Gastrocnemius medialis (tissue), 4 donors: ENCODE results near the gene PLS1. TPM values are rescaled to one million over a fixed set of nuclear protein-coding genes. Genes with fewer than 3 reads are reported as not detected.

Experiments used
- ATAC-seq, 2 donors: fragments of 150-250 bp; one replicate each; pipeline ENCODE4 v1.9.1; 2016
- DNase-seq, 2 donors: peaks; one replicate each; pipeline ENCODE4 v3.0.0-alpha.2; 2019
- H3K27ac ChIP-seq, 4 donors: fragments of 200-600 bp; sonication (generic); 1 replicate in 1 of 4; 2 replicates in 3 of 4; pipeline ENCODE4 v1.5.1; 2016 to 2018; ENCODE audit warnings: mild to moderate bottlenecking in 2 of 4, moderate library complexity in 1 of 4
- H3K27me3 ChIP-seq, 3 donors: fragments of 200-600 bp; sonication (generic) in 2 of 3; 1 replicate in 1 of 3; 2 replicates in 2 of 3; pipeline versions ENCODE4 v1.5.1 to v1.6.0; 2016 to 2019; ENCODE audit warnings: mild to moderate bottlenecking in 1 of 3, moderate library complexity in 1 of 3
- H3K36me3 ChIP-seq, 2 donors: fragments of 200-600 bp; sonication (generic) in 1 of 2; one replicate each; pipeline ENCODE4 v1.5.1; 2017 to 2018
- H3K4me1 ChIP-seq, 2 donors: fragments of 200-600 bp; sonication (generic) in 1 of 2; one replicate each; pipeline ENCODE4 v1.5.1; 2016 to 2017; ENCODE audit warnings: mild to moderate bottlenecking in 2 of 2
- H3K4me3 ChIP-seq, 4 donors: fragments of 200-600 bp; sonication (generic) in 3 of 4; 1 replicate in 1 of 4; 2 replicates in 3 of 4; pipeline ENCODE4 v1.5.1; 2016 to 2019; ENCODE audit warnings: mild to moderate bottlenecking in 2 of 4
- H3K9me3 ChIP-seq, 3 donors: fragments of 200-600 bp; sonication (generic) in 2 of 3; 1 replicate in 1 of 3; 2 replicates in 2 of 3; pipeline ENCODE4 v1.5.1; 2016 to 2019
- POLR2A ChIP-seq, 2 donors: fragments of 450-650 bp; IDR thresholded peaks; one replicate each; pipeline ENCODE4 v1.6.1; 2017; ENCODE audit warnings: antibody characterized with exemption in 2 of 2, mild to moderate bottlenecking in 2 of 2, moderate library complexity in 2 of 2
- in situ Hi-C, 4 donors: fragments of 200-750 bp; cut with MboI; loops; one replicate each; pipeline versions ENCODE4 v1.15.0 to v1.8.0; 2017; ENCODE audit warnings: low sequenced_read_pairs in 4 of 4
- intact Hi-C: fragments of 100-400 bp; cut with DNase I; formaldehyde crosslinking; loops from one replicate; pipeline ENCODE4 v1.15.1; 2023; ENCODE audit warnings: low total_unique reads
- total RNA-seq, 4 donors: library from RNA; depleted of rRNA; stranded (reverse); fragments of >200 nt; gene quantifications; one replicate each; pipeline versions ENCODE4 v1.1.0 to v1.2.3, GENCODE V29; 2016
- TF ChIP-seq, protein P1 (sequence below), 5 experiments: fragments of 450-650 bp in 3 of 5; fragments of 200-600 bp in 2 of 5; sonication (generic) in 2 of 5; IDR thresholded peaks in 4 of 5; conservative IDR thresholded peaks in 1 of 5; 1 replicate in 4 of 5; 2 replicates in 1 of 5; pipeline ENCODE4 v1.5.1; 2016 to 2019; ENCODE audit warnings: antibody characterized with exemption in 5 of 5, mild to moderate bottlenecking in 3 of 5, moderate library complexity in 3 of 5

The PLS1 gene
- total RNA-seq, 4 donors from 2014 or later: 0.65 to 5.4 (median 0.94) TPM

DNA sequence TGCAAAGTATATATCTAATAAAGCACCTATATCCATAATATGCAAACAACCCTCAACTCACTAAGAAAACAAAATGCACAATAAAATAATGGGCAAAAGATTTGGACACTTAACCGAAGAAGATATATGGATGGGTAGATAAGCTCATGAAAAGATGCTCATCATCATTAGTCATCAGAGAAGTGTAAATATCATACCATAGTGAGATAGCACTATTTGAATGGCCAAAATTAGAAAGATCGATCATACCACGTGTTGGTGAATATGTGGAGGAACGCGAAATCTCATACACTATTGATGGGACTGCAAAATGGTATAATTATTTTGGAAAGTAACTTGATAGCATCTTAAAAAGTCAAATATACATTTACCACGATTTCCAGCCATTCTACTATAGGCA, 40.5 kb downstream of the PLS1 start:
- ATAC-seq (no peak), DNase-seq (no peak)
- Histone ChIP-seq H3K27me3 (no peaks in the 10 kb centered on the region), H3K9me3 (no peaks in the 10 kb centered on the region), H3K36me3 (no peaks in the 10 kb centered on the region), H3K4me3 (no peak overlapping the region), H3K27ac (no peak overlapping the region), H3K4me1 (no peaks in the 10 kb centered on the region)
- in situ Hi-C loops: no loop called here
- intact Hi-C loops: no loop called here
- TF ChIP-seq POLR2A (IDR thresholded peaks at IDR 0.05): no peak
- TF ChIP-seq, protein P1, sequence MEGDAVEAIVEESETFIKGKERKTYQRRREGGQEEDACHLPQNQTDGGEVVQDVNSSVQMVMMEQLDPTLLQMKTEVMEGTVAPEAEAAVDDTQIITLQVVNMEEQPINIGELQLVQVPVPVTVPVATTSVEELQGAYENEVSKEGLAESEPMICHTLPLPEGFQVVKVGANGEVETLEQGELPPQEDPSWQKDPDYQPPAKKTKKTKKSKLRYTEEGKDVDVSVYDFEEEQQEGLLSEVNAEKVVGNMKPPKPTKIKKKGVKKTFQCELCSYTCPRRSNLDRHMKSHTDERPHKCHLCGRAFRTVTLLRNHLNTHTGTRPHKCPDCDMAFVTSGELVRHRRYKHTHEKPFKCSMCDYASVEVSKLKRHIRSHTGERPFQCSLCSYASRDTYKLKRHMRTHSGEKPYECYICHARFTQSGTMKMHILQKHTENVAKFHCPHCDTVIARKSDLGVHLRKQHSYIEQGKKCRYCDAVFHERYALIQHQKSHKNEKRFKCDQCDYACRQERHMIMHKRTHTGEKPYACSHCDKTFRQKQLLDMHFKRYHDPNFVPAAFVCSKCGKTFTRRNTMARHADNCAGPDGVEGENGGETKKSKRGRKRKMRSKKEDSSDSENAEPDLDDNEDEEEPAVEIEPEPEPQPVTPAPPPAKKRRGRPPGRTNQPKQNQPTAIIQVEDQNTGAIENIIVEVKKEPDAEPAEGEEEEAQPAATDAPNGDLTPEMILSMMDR (IDR thresholded peaks at IDR 0.05 in 4 of 5, conservative IDR thresholded peaks at IDR 0.05 in 1 of 5): no peak

DNA sequence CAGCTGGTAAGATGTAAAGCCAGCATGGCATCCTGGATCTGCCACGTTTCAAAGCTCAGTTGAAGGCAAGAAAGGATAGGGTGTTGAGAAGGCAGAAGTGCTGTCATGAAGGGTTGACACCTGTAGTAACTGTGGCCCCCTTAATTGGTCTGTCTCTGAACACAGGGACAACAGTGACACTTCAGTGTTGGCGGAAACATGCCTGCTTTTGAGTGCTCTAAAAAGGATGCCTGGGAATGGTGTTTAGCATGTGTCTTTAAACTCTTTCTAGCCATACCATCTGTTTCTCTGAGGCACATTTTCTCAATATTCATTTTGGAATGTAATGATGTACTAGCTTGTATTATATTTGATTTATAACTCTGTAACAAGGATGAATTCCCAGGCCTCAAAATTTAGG, 42.1 kb downstream of the PLS1 start:
- TF ChIP-seq, protein P1 (IDR thresholded peaks at IDR 0.05 in 4 of 5, conservative IDR thresholded peaks at IDR 0.05 in 1 of 5): no peak
- no peak for TF ChIP-seq POLR2A (IDR thresholded peaks at IDR 0.05)

DNA sequence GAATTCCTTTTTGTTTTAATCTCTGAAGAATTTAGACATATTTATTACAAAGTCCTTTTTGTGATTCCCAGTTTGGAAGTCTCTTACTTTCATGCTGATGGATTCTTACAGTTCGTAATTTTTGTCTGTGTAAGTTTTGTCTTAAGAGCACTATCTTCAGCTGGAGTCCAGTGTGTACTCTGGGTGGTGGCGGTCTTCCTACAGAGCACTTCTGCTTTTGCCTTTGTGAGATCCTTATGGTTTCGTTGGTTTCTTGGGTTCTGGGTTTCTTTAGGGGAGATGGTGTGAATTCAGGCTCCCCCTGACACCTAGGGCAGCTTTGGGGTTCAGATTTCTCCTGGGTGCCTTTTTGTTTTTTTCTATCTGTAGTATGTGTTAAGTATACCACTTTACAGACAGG, 45.3 kb downstream of the PLS1 start:
- in situ Hi-C loops: no loop called here
- intact Hi-C loops: no loop called here
- H3K36me3 ChIP-seq: no peaks in the 10 kb centered on the region
- TF ChIP-seq, protein P1 (IDR thresholded peaks at IDR 0.05 in 4 of 5, conservative IDR thresholded peaks at IDR 0.05 in 1 of 5): no peak
- no peak for TF ChIP-seq POLR2A (IDR thresholded peaks at IDR 0.05)
- DNase-seq (no peak), ATAC-seq (no peak)
- no peaks in the 10 kb centered on the region for H3K27me3 ChIP-seq
- H3K4me1 ChIP-seq: no peaks in the 10 kb centered on the region
- H3K9me3 ChIP-seq: no peaks in the 10 kb centered on the region
- no peak overlapping the region for H3K27ac ChIP-seq
- no peak overlapping the region for H3K4me3 ChIP-seq

More for the DNA sequence above, 42.1 kb downstream of the PLS1 start:
- intact Hi-C loops: no loop called here
- ATAC-seq (no peak), DNase-seq (no peak)
- Histone ChIP-seq H3K9me3 (no peaks in the 10 kb centered on the region), H3K27me3 (no peaks in the 10 kb centered on the region), H3K36me3 (no peaks in the 10 kb centered on the region), H3K4me1 (no peaks in the 10 kb centered on the region), H3K27ac (no peak overlapping the region), H3K4me3 (no peak overlapping the region)
- in situ Hi-C loops: no loop called here

DNA sequence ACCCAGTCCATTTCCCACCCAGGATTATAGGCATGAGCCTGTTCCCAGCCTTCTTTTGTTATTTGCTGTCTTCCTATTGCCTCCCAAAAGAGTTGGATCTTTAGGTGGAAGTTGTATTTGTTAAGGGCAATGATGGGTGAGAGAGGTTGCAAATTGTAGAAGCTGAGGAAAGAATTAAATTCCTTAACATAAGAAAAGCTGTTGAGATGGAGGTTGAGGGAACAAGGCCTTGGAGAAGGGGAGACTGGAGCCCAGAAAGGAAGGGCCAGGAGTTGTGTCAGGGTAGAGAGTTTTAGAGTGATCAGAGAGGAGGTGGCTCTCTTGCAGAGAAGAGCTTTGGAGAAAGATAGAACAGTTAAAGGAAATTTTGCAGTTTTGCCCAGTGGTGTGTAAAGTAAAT, 46.8 kb downstream of the PLS1 start:
- Histone ChIP-seq H3K27me3 (no peaks in the 10 kb centered on the region), H3K4me1 (no peaks in the 10 kb centered on the region), H3K4me3 (no peak overlapping the region), H3K9me3 (no peaks in the 10 kb centered on the region), H3K27ac (no peak overlapping the region), H3K36me3 (no peaks in the 10 kb centered on the region)
- ATAC-seq: no peak
- in situ Hi-C loops: no loop called here
- DNase-seq: no peak
- TF ChIP-seq POLR2A (IDR thresholded peaks at IDR 0.05): no peak
- TF ChIP-seq, protein P1 (IDR thresholded peaks at IDR 0.05 in 4 of 5, conservative IDR thresholded peaks at IDR 0.05 in 1 of 5): no peak
- intact Hi-C loops: no loop called here

DNA sequence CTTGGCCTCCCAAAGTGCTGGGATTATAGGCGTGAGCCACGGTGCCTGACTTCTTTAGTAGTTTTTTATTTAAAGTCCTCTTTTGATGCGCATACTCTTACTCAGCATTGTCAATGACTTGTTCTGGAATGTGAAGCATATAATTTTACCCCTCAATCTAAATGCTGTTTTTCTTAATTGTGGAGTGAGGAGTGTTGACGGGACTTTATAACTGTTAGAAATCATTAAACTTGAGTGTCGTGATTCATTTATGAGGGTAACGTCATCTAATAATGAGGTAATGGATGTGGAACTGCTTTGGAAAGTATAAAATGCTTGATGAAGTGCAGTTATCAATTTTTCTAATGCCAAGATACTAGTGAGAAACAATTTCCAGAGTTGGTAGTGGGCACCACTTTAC, 48.3 kb downstream of the PLS1 start:
- no peaks in the 10 kb centered on the region for H3K27me3 ChIP-seq

More for the DNA sequence above, 48.3 kb downstream of the PLS1 start:
- H3K27ac ChIP-seq: no peak overlapping the region
- H3K9me3 ChIP-seq: no peaks in the 10 kb centered on the region
- TF ChIP-seq, protein P1 (IDR thresholded peaks at IDR 0.05 in 4 of 5, conservative IDR thresholded peaks at IDR 0.05 in 1 of 5): no peak
- TF ChIP-seq POLR2A (IDR thresholded peaks at IDR 0.05): no peak
- DNase-seq: no peak
- in situ Hi-C loops: no loop called here
- ATAC-seq: no peak
- H3K4me3 ChIP-seq: no peak overlapping the region
- intact Hi-C loops: no loop called here
- H3K4me1 ChIP-seq: no peaks in the 10 kb centered on the region
- no peaks in the 10 kb centered on the region for H3K36me3 ChIP-seq
